22Rv1 (cell line): ENCODE data around the gene GHRHR.

Experiments
- CTCF ChIP-seq: fragments of 450-650 bp; IDR thresholded peaks from 2 replicates; pipeline ENCODE4 v1.5.1; 2017; ENCODE audit warnings: mild to moderate bottlenecking
- ZFX ChIP-seq: fragments of 450-650 bp; IDR thresholded peaks from 2 replicates; pipeline ENCODE4 v1.6.1; 2017; ENCODE audit warnings: antibody characterized with exemption, borderline replicate concordance

GRCh38 chr7:31020652-31021051 is 56.9 kb downstream of the GHRHR start:
- TF ChIP-seq CTCF: no peak
- TF ChIP-seq ZFX: no peak
